Breast epithelium (tissue), 4 donors: Measurements from ENCODE around the gene IL9. TPM values are rescaled to one million over a fixed set of nuclear protein-coding genes. Genes with fewer than 3 reads are reported as not detected.

Experiments
- DNase-seq, 2 donors: peaks; one replicate each; pipeline ENCODE4 v3.0.0-alpha.2; 2019; ENCODE audit warnings: low spot score in 2 of 2
- H3K27ac ChIP-seq, 2 donors: fragments of 200-600 bp; sonication (generic) in 1 of 2; one replicate each; pipeline ENCODE4 v1.5.1; 2016 to 2019; ENCODE audit warnings: mild to moderate bottlenecking in 1 of 2
- H3K27me3 ChIP-seq, 2 donors: fragments of 200-600 bp; sonication (generic) in 1 of 2; one replicate each; pipeline versions ENCODE4 v1.5.1 to v1.6.0; 2017 to 2019; ENCODE audit warnings: control low read depth in 1 of 2, mild to moderate bottlenecking in 1 of 2
- H3K36me3 ChIP-seq: fragments of 200-600 bp; one replicate; pipeline ENCODE4 v1.5.1; 2019
- H3K4me1 ChIP-seq, 2 donors: fragments of 200-600 bp; sonication (generic); one replicate each; pipeline ENCODE4 v1.5.1; 2016 to 2019; ENCODE audit warnings: control low read depth in 1 of 2
- H3K4me3 ChIP-seq, 3 donors: fragments of 200-600 bp; sonication (generic); 1 replicate in 2 of 3; 2 replicates in 1 of 3; pipeline ENCODE4 v1.5.1; 2016 to 2019; ENCODE audit warnings: mild to moderate bottlenecking in 3 of 3, moderate library complexity in 2 of 3
- H3K9me3 ChIP-seq, 2 donors: fragments of 200-600 bp; sonication (generic) in 1 of 2; one replicate each; pipeline ENCODE4 v1.5.1; 2016 to 2019; ENCODE audit warnings: control low read depth in 1 of 2
- CTCF ChIP-seq, 3 donors: fragments of 450-650 bp; IDR thresholded peaks; one replicate each; pipeline ENCODE4 v1.5.1; 2016 to 2017; ENCODE audit warnings: antibody characterized with exemption in 3 of 3, mild to moderate bottlenecking in 3 of 3, moderate library complexity in 3 of 3
- POLR2A ChIP-seq: fragments of 450-650 bp; IDR thresholded peaks from one replicate; pipeline ENCODE4 v1.6.1; 2016; ENCODE audit warnings: antibody characterized with exemption, mild to moderate bottlenecking, moderate library complexity
- POLR2AphosphoS5 ChIP-seq, 3 donors: sonication (generic); formaldehyde crosslinking; IDR thresholded peaks; one replicate each; pipeline ENCODE4 v1.6.1; 2017; ENCODE audit warnings: antibody characterized with exemption in 3 of 3
- intact Hi-C: fragments of 100-400 bp; cut with DNase I; formaldehyde crosslinking; loops from one replicate; pipeline ENCODE4 v1.15.1; 2023; ENCODE audit warnings: low total_unique reads
- total RNA-seq, 3 donors: library from RNA; depleted of rRNA; stranded (reverse); fragments of >200 nt; gene quantifications; one replicate each; pipeline ENCODE4 v1.1.0, GENCODE V29; 2016

IL9 gene
- total RNA-seq, 3 donors from 2014 or later, result not detected

- intact Hi-C loops, result no loop called here
- TF ChIP-seq POLR2A, result no peak
- no peak for TF ChIP-seq POLR2AphosphoS5 (IDR thresholded peaks at IDR 0.05)
- no peak for TF ChIP-seq CTCF (IDR thresholded peaks at IDR 0.05)
- H3K27ac ChIP-seq, result no peak overlapping the region
- DNase-seq, result no peak
- no peaks in the 10 kb centered on the region for H3K36me3 ChIP-seq
- no peaks in the 10 kb centered on the region for H3K9me3 ChIP-seq
- H3K27me3 ChIP-seq, result peaks cover 0 to 10% of the 10 kb centered on the region in 2 donors
- H3K4me1 ChIP-seq, result no peaks in the 10 kb centered on the region
- no peak overlapping the region for H3K4me3 ChIP-seq
Measured at GRCh38 chr5:135881819-135882218, 13.8 kb downstream of the IL9 start.

DNA sequence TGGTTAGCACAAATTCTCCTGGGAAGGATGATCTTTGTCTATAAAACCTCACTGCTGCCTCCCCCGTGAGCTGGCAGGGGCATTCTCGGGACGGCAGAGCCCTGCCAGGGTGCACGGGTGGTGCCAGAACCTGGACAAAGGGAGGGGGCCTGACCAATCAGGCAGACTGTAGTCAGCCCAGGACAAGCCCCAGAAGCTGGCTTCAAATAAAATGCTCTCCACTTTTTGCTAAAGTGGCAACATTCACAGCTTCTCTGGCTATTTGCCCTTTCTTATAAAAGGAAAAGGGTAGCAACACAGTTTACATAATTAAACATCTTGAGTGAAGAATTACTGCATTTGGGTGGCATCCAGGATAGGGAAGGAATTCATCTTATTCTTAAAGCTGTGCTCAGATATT lies 14.4 kb downstream of the IL9 start:
- no peaks in the 10 kb centered on the region for H3K9me3 ChIP-seq
- no peak for TF ChIP-seq POLR2AphosphoS5 (IDR thresholded peaks at IDR 0.05)
- TF ChIP-seq POLR2A, result no peak
- no peak for TF ChIP-seq CTCF (IDR thresholded peaks at IDR 0.05)
- no peaks in the 10 kb centered on the region for H3K4me1 ChIP-seq
- DNase-seq, result no peak
- intact Hi-C loops, result no loop called here
- no peaks in the 10 kb centered on the region for H3K36me3 ChIP-seq
- H3K27ac ChIP-seq, result no peak overlapping the region
- H3K27me3 ChIP-seq, result peaks cover 0 to 10% of the 10 kb centered on the region in 2 donors
- H3K4me3 ChIP-seq, result no peak overlapping the region

DNA sequence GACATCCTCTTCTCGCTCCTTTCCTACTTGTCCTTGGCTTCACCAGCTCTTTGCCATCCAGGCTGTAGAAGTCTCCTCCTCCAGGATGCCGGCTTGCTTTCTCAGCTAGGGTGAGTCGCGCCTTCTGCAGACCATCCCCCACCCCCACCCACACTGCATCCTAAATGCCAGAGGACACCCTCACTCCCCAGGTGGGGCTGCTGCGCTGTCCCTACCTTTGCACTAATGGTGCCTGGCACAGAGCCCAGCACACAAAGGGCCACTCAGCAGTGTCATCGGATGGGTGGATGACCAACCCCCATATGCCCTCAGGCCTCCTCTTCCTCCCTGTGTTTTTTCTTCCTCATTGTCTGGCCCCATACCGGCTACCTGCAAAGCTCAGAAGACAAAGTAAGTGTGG lies 14.8 kb downstream of the IL9 start:
- no peak for DNase-seq
- no peaks in the 10 kb centered on the region for H3K9me3 ChIP-seq
- H3K4me1 ChIP-seq, result no peaks in the 10 kb centered on the region
- H3K4me3 ChIP-seq, result no peak overlapping the region
- TF ChIP-seq CTCF (IDR thresholded peaks at IDR 0.05), result no peak
- TF ChIP-seq POLR2A, result no peak
- TF ChIP-seq POLR2AphosphoS5 (IDR thresholded peaks at IDR 0.05), result no peak
- no peaks in the 10 kb centered on the region for H3K36me3 ChIP-seq
- H3K27ac ChIP-seq, result no peak overlapping the region
- intact Hi-C loops, result no loop called here
- H3K27me3 ChIP-seq, result peaks cover 0 to 10% of the 10 kb centered on the region in 2 donors

DNA sequence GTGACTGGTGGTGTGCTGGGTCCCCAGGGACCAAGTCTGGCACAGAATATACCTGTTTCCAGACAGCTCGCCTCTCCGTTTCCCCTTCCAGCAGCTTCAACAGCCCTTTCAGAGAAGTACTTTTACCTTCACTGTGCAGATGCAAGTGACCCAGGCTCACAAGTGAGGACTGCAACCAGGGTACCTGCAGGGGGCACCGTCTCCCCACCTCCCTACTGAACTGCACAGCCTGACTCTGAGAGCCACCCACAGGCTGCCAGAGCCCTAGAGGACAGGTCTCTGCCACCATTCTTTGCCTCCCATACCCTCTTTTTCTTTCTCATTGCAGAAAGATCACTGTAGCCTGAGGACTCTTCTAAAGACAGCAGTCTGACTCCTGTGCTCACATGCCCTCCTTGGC lies 15.4 kb downstream of the IL9 start:
- no peak overlapping the region for H3K4me3 ChIP-seq
- no peak for DNase-seq
- intact Hi-C loops, result no loop called here
- no peaks in the 10 kb centered on the region for H3K36me3 ChIP-seq
- TF ChIP-seq POLR2AphosphoS5 (IDR thresholded peaks at IDR 0.05) (no peak), POLR2A (no peak), CTCF (IDR thresholded peaks at IDR 0.05) (no peak)
- H3K27ac ChIP-seq, result no peak overlapping the region
- H3K4me1 ChIP-seq, result no peaks in the 10 kb centered on the region
- no peaks in the 10 kb centered on the region for H3K9me3 ChIP-seq
- H3K27me3 ChIP-seq, result peaks cover 0 to 8% of the 10 kb centered on the region in 2 donors

- Histone ChIP-seq H3K27me3 (peaks cover 0 to 1% of the 10 kb centered on the region in 2 donors), H3K4me1 (no peaks in the 10 kb centered on the region), H3K27ac (no peak overlapping the region), H3K36me3 (no peaks in the 10 kb centered on the region), H3K9me3 (no peaks in the 10 kb centered on the region), H3K4me3 (no peak overlapping the region)
- no peak for DNase-seq
- intact Hi-C loops, result no loop called here
- TF ChIP-seq POLR2A (no peak), CTCF (IDR thresholded peaks at IDR 0.05) (no peak), POLR2AphosphoS5 (IDR thresholded peaks at IDR 0.05) (no peak)
Measured at GRCh38 chr5:135879591-135879990, 16.1 kb downstream of the IL9 start.
